Measurements from ENCODE around the gene F3. TPM values are rescaled to one million over a fixed set of nuclear protein-coding genes. Genes with fewer than 3 reads are reported as not detected.

Gene F3
- total and polyA plus RNA-seq, 9 of the 15 experiments (the other 6 are each of a cell fraction or from before 2014, with no cell fraction given) = 0.24 to 0.28 TPM; not detected in 7

DNA sequence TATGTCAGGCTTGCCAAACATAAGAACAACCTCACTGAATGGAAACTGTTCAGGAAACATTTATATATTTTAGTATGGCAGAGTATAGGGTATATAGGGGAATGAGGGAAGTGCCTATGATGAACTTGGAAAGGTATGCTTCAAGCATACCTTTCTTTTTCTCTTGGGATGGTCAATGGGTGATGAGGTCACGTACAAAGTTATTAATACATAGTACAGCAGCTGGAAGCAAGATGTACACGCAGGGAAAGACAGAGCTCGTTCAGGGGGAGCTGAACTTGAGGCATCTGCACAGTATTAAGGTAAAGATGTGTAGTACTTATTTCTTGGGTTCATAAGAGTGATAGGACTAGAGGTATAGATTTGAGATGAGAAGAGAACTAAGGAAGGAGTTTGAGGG, 61.9 kb downstream of the F3 start:
- ATAC-seq (no peak), FAIRE-seq (no peak), DNase-seq (ENCODE audit: extremely low read depth in 1 of 4, low spot score in 3 of 4) (no peak)
- intact Hi-C loops (cut with micrococcal nuclease) = no loop called here
- no peak for TF ChIP-seq MXD1 (CRISPR knock-in tag; IDR thresholded peaks at IDR 0.05; ENCODE audit: borderline replicate concordance, poor library complexity, severe bottlenecking)
- TF ChIP-seq TSC22D4 (tag; IDR thresholded peaks at IDR 0.05) = no peak
- no peak for TF ChIP-seq TBP (optimal IDR thresholded peaks at IDR 0.05; ENCODE audit: low read depth, low read length)
- TF ChIP-seq TEAD1 (CRISPR knock-in tag; IDR thresholded peaks at IDR 0.05) = no peak
- no peak for TF ChIP-seq CBFA2T2 (conservative IDR thresholded peaks at IDR 0.05)
- no peak for TF ChIP-seq HNRNPL (IDR thresholded peaks at IDR 0.05; ENCODE audit: low read depth, low read length)
- no peak for TF ChIP-seq TAL1 (IDR thresholded peaks at IDR 0.05)
- no peak for TF ChIP-seq TAF9B (IDR thresholded peaks at IDR 0.05; ENCODE audit: partially characterized antibody)
- TF ChIP-seq, protein P1, sequence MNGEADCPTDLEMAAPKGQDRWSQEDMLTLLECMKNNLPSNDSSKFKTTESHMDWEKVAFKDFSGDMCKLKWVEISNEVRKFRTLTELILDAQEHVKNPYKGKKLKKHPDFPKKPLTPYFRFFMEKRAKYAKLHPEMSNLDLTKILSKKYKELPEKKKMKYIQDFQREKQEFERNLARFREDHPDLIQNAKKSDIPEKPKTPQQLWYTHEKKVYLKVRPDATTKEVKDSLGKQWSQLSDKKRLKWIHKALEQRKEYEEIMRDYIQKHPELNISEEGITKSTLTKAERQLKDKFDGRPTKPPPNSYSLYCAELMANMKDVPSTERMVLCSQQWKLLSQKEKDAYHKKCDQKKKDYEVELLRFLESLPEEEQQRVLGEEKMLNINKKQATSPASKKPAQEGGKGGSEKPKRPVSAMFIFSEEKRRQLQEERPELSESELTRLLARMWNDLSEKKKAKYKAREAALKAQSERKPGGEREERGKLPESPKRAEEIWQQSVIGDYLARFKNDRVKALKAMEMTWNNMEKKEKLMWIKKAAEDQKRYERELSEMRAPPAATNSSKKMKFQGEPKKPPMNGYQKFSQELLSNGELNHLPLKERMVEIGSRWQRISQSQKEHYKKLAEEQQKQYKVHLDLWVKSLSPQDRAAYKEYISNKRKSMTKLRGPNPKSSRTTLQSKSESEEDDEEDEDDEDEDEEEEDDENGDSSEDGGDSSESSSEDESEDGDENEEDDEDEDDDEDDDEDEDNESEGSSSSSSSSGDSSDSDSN (IDR thresholded peaks at IDR 0.05; ENCODE audit: borderline replicate concordance in 1 of 2, low read depth in 2 of 2, low read length in 2 of 2) = no peak
- no peak for TF ChIP-seq SMARCB1 (IDR thresholded peaks at IDR 0.05; ENCODE audit: insufficient read length, low read depth)
- TF ChIP-seq PBX2 (CRISPR knock-in tag; IDR thresholded peaks at IDR 0.05; ENCODE audit: low read depth) = no peak
- no peak for TF ChIP-seq PBX2 (tag; conservative IDR thresholded peaks at IDR 0.05; ENCODE audit: low read depth)
- Histone ChIP-seq H3K9ac (ENCODE audit: insufficient read depth in 1 of 2, low read depth in 2 of 2, low read length in 2 of 2) (no peak overlapping the region), H3K9me3 (replicated peaks; ENCODE audit: control insufficient read depth, insufficient read depth, low read depth, low read length) (no peaks in the 10 kb centered on the region), H3K79me2 (ENCODE audit: control insufficient read depth, insufficient read depth, low read length) (no peaks in the 10 kb centered on the region), H2AFZ (ENCODE audit: low read depth, low read length) (no peak overlapping the region), H3K36me3 (ENCODE audit: control insufficient read depth, insufficient read depth, low read length) (no peaks in the 10 kb centered on the region; the same call in 2 of the 3 replicates), H4K20me1 (replicated peaks; ENCODE audit: control insufficient read depth, insufficient read depth, low read length) (no peaks in the 10 kb centered on the region), H3K4me1 (replicated peaks in 1 of 2; ENCODE audit: control insufficient read depth in 2 of 2, insufficient read depth in 2 of 2, low read length in 2 of 2) (no peaks in the 10 kb centered on the region), H3K4me2 (ENCODE audit: insufficient read depth, low read length) (no peak overlapping the region), H3K27me3 (ENCODE audit: control insufficient read depth in 2 of 2, insufficient read depth in 2 of 2, low read length in 2 of 2) (no peaks in the 10 kb centered on the region), H3K27ac (ENCODE audit: extremely low read depth, low read depth, low read length) (no peak overlapping the region), H3K9me1 (ENCODE audit: control insufficient read depth, insufficient read depth, low read length) (no peaks in the 10 kb centered on the region), H3K4me3 (no peak overlapping the region)
- POLR2A ChIA-PET = no interaction called here
- CTCF ChIA-PET (ENCODE audit: low intra/inter-chr PET ratio) = interaction anchor here (3.9 kb wide), 1 partner anchor 326 kb away, joined by 25 read pairs; no protein-coding TSS in a partner anchor
- in situ Hi-C loops (cut with MboI) = loop anchor here (10.0 kb wide), 1 partner anchor 415 kb away; no protein-coding TSS in a partner anchor
- BruUV-seq (replicated peaks) = no TSS peak
- 79% methylated on average over 3 of the region's 3 CpGs for WGBS (ENCODE audit: insufficient coverage, low coverage, missing lambda C conversion rate)

Measured in K562 (cell line).